ENCODE measurements around the gene ZPR1.
A peak's percentile ranks its signal among the peaks of the same experiment; 100 is the strongest.

Gene ZPR1

GRCh38 chr11:116773203-116774097 is 14.4 kb downstream of the ZPR1 start:
- Histone ChIP-seq H3K27ac (ENCODE audit: extremely low read depth, low read depth, low read length) (0 out of 2 replicates have a peak overlapping the region, but pooled peaks have one; percentile 26), H3K36me3 (ENCODE audit: control insufficient read depth in 2 of 2, insufficient read depth in 1 of 2, low read length in 2 of 2) (peaks cover 0 to 45% of the 10 kb centered on the region in 2 experiments; a peak in 1 of 3 replicates), H3K9me3 (ENCODE audit: control insufficient read depth, insufficient read depth, low read depth, low read length) (no peaks in the 10 kb centered on the region), H3K4me3 (ENCODE audit: low read depth, low read length) (peak overlapping the region; percentile 96), H3K4me1 (ENCODE audit: control insufficient read depth, insufficient read depth, low read length) (peaks cover 4% of the 10 kb centered on the region; the same call in 1 of the 2 replicates)
- CTCF ChIA-PET = interaction anchor here (0.6 to 1.4 kb wide), 3 partner anchors 13 to 338 kb away, joined by 3 to 7 read pairs (median 3); partner anchors contain the start of gene APOA5
- POLR2A ChIA-PET = interaction anchor here (0.9 to 1.8 kb wide), 3 partner anchors 14 to 371 kb away, joined by 4 to 14 read pairs (median 9); partner anchors contain the start of genes PAFAH1B2 and ZPR1
- TF ChIP-seq ZNF629 (tag by site-specific recombination; IDR thresholded peaks at IDR 0.05) = no peak
- 0 out of 2 replicates have a peak, but pooled peaks have one; percentile 20 for TF ChIP-seq PRDM6 (tag by site-specific recombination; IDR thresholded peaks at IDR 0.05)

GRCh38 chr11:116772443-116773202 is 15.2 kb downstream of the ZPR1 start, which contains the start of gene BUD13:
Gene BUD13, minus strand, starts transcription at chr11:116772987. Its CDS starts 23 bp downstream, at chr11:116772964.
- Histone ChIP-seq H3K4me3 (ENCODE audit: low read depth, low read length) (peak within 1 kb of the TSS; percentile 96), H3K4me1 (ENCODE audit: control insufficient read depth, insufficient read depth, low read length) (peaks cover 4% of the 10 kb centered on the region; the same call in 1 of the 2 replicates), H3K27ac (ENCODE audit: extremely low read depth, low read depth, low read length) (peak within 1 kb of the TSS; percentile 83), H3K9me3 (ENCODE audit: control insufficient read depth, insufficient read depth, low read depth, low read length) (no peaks in the 10 kb centered on the region), H3K36me3 (ENCODE audit: control insufficient read depth in 2 of 2, insufficient read depth in 1 of 2, low read length in 2 of 2) (peaks cover 0 to 38% of the 10 kb centered on the region in 2 experiments)
- ChIA-PET POLR2A (interaction anchor here (1.4 to 1.8 kb wide), 2 partner anchors 15 to 327 kb away, joined by 4 to 14 read pairs; partner anchors contain the start of gene ZPR1), CTCF (interaction anchor here (0.6 to 1.3 kb wide), 2 partner anchors 8 to 15 kb away, joined by 3 to 5 read pairs; no protein-coding TSS in a partner anchor)
- TF ChIP-seq ZNF707 (tag by site-specific recombination; IDR thresholded peaks at IDR 0.05) (no peak), ZNF10 (tag by site-specific recombination; IDR thresholded peaks at IDR 0.05) (no peak), ZNF398 (tag by site-specific recombination; IDR thresholded peaks at IDR 0.05) (peak; percentile 27; the same call in 1 of the 2 replicates), ZNF366 (tag by site-specific recombination; conservative IDR thresholded peaks at IDR 0.05) (no peak), ZNF510 (tag by site-specific recombination; IDR thresholded peaks at IDR 0.05; ENCODE audit: insufficient replicate concordance) (no peak), ZNF555 (tag by site-specific recombination; conservative IDR thresholded peaks at IDR 0.05) (no peak), REPIN1 (tag by site-specific recombination; IDR thresholded peaks at IDR 0.05; ENCODE audit: low read depth) (0 out of 2 replicates have a peak, but pooled peaks have one; percentile 59), ZNF248 (tag by site-specific recombination; IDR thresholded peaks at IDR 0.05) (no peak), GLIS1 (tag by site-specific recombination; IDR thresholded peaks at IDR 0.05) (peak; percentile 8; the same call in 1 of the 2 replicates), ZNF433 (tag by site-specific recombination; IDR thresholded peaks at IDR 0.05; ENCODE audit: low read depth) (no peak), ZNF580 (tag by site-specific recombination; IDR thresholded peaks at IDR 0.05) (0 out of 2 replicates have a peak, but pooled peaks have one; percentile 63), ZNF837 (tag by site-specific recombination; IDR thresholded peaks at IDR 0.05) (no peak), ZNF146 (tag by site-specific recombination; IDR thresholded peaks at IDR 0.05) (0 out of 2 replicates have a peak, but pooled peaks have one; percentile 2), ZNF16 (tag by site-specific recombination; IDR thresholded peaks at IDR 0.05; ENCODE audit: low read depth) (no peak), TSHZ1 (tag by site-specific recombination; IDR thresholded peaks at IDR 0.05; ENCODE audit: borderline replicate concordance) (no peak), ZNF600 (tag by site-specific recombination; IDR thresholded peaks at IDR 0.05) (peak; percentile 34), ZBTB20 (tag by site-specific recombination; IDR thresholded peaks at IDR 0.05) (peak; percentile 89), ZNF335 (tag by site-specific recombination; conservative IDR thresholded peaks at IDR 0.05) (peak; percentile 89), KLF7 (tag by site-specific recombination; IDR thresholded peaks at IDR 0.05; ENCODE audit: borderline replicate concordance) (no peak), KLF16 (tag by site-specific recombination; IDR thresholded peaks at IDR 0.05) (peak; percentile 65; the same call in 1 of the 2 replicates)
